Epidermal melanocyte (primary cell): Measurements from ENCODE around the gene KDM6A.
"Not testable (repeated sequence)": the region's sequence is repeated elsewhere in the genome, so short reads cannot be mapped to it uniquely, and the experiment has no call there.

Source experiments
- DNase-seq: peaks from one replicate; pipeline ENCODE4 v3.0.0; 2011; ENCODE audit warnings: low spot score; ENCODE audit not compliant: insufficient read length

The KDM6A gene

GRCh38 chrX:45006002-45006800 is 133.2 kb downstream of the KDM6A start:
- DNase-seq: no peak

DNA sequence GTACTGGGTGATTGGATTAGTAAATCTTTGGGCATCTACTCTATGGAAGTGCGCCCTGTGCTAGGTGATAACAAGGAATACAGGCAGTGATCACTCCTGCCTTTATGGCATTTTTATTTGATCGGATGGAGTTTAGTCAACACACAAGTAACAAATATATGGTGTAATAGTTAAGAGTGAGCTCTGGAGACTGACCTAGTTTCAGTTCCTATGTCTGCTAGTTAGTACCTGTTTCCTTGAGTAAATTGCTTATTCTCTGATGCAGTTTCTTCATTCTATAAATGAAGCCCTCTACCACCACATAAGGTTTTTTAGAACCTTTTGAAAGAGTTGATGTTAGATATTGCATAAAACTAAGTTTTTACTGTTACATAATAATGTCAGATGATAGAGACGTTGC is 134.6 kb downstream of the KDM6A start:
- DNase-seq: no peak

DNA sequence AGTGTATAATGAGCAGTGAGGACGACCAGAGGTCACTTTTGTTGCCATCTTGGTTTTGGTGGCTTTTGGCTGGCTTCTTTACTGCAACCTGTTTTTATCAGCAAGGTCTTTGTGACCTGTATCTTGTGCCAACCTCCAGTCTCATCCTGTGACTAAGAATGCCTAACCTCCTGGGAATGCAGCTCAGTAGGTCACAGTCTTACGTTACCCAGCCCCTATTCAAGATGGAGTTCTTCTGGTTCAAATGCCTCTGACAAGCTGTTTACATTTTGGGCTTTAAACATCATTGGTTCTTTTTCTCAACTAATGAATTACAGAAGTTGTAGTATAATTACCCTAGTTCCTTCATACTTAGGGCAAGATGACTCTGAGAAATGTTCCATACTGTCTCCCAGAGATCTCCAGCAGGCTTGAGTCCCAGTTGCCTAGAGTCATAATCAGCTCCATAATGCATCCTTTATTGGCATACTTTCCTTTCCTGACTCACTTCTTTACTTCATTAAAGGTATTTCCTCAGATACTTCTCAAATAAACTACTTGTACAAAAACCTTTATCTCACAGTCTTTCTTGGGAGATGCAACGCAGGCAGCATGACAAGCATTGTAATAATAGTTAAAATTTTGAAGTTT is 136.5 kb downstream of the KDM6A start:
- DNase-seq: no peak

GRCh38 chrX:45011131-45011530 is 138.1 kb downstream of the KDM6A start:
- no peak for DNase-seq

GRCh38 chrX:45011597-45011996 is 138.6 kb downstream of the KDM6A start:
- no peak for DNase-seq

DNA sequence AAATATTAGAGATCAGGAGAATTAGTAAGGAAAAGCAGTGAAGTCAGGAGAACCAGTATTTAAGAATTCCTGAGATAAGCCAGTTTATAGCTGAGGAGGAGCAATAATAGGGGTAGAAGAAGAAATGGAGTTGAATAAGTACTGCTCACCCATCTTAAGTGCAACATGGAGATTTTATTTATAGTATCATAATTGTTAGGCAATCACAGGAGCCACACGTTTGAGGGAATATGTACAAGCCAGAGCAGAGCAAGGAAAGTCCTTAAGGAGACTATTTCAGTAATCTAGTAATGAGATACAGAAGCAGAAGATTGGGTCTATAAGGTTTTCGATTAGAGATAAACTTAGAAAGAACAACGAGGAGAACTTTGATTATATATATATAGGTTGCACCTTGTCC is 145.0 kb downstream of the KDM6A start:
- DNase-seq: no peak

- DNase-seq: no peak
Observed at GRCh38 chrX:45022150-45022549, 149.2 kb downstream of the KDM6A start.

- no peak for DNase-seq
Observed at GRCh38 chrX:45024501-45024900, 151.5 kb downstream of the KDM6A start.

DNA sequence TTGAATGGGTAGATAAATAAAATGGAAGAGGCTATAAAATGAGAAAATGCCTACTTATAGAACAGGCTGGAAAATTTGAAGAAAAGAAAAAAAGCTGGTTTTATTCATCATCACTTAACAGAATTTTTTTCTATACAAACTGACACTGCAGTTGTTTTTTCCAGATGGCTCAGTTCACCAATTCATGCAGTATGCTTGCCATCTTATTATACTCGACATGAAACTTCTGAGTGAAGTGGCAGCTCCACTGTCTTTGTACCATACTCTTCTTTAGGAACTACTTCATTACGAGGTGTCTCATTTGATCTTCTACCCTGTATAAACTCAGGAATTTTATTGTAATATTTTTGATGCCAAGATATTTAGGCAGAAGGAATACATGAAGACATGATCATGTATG is 153.0 kb downstream of the KDM6A start:
- no peak for DNase-seq

DNA sequence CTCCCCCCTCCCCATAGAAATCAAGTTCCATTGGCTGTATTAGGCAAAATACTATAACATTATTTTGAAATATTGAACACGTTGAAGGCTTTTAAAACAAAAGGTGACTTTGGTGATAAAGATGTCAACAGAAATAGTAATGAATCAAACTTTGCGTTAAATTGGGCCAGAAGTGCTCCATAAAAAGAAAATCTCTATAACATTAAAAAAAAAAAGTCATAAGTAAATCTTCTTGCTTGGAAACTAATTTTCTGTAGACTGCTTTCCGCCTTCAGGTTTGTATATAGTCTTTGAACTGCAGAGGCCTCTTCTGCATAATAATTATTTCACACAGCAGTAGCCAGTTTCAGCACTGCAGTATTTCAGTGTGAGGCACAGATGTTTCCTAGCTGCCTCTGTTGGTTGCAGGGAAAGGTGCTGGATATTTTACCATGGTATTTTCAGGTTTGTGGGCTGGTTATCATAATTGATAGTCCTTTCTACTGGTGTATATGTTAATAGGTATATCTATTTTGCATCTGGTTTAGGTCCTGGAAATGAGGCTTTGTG is 158.9 kb downstream of the KDM6A start:
- no peak for DNase-seq

DNA sequence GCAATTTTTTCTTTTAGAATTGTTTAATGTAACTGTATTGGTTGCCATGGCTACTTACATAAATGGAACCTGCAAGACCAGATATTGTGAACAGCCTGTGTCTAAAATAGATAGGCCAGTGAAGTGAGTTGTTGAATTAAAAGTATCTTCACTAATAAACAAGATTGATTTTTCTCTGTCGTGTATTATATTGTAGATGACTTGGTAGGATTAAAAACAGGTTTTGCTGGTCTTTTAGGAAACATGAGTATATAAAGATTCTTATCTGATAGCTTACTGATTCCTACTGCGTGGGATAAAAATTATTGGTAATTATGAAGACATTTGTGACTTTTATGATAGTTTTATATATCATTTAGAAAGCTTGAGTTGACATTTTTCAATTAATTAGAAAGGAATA is 162.1 kb downstream of the KDM6A start:
- DNase-seq: no peak

DNA sequence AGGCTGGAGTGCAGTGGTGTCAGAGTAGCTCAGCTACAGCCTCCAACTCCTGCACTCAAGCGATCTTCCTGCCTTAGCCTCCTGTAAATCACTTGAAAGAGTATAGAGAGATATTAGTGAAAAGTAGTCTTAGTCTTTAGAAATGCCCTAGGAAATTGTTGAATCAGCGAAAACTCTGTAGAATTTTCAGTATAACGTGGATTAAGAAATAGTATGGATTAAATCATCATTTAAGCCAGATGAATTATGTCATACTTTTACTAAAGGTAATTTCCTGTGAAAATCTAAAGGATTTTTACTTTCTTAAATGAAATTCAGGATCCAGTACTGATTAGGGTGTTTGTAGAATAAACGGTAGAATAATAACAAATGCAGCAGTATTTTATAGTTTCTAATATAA is 163.2 kb downstream of the KDM6A start:
- no peak for DNase-seq

DNA sequence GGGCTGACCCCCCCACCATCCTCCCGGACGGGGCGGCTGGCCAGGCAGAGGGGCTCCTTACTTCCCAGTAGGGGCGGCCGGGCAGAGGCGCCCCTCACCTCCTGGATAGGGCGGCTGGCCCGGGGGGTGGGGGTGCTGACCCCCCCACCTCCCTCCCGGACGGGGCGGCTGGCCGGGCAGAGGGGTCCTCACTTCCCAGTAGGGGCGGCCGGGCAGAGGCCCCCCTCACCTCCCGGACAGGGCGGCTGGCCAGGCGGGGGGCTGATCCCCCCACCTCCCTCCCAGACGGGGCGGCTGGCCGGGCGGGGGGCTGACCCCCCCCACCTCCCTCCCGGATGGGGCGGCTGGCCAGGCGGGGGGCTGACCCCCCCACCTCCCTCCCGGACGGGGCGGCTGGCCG is 167.1 kb downstream of the KDM6A start:
- DNase-seq: not testable (repeated sequence)

- DNase-seq: no peak
Observed at GRCh38 chrX:45046417-45046816, 173.4 kb downstream of the KDM6A start.

DNA sequence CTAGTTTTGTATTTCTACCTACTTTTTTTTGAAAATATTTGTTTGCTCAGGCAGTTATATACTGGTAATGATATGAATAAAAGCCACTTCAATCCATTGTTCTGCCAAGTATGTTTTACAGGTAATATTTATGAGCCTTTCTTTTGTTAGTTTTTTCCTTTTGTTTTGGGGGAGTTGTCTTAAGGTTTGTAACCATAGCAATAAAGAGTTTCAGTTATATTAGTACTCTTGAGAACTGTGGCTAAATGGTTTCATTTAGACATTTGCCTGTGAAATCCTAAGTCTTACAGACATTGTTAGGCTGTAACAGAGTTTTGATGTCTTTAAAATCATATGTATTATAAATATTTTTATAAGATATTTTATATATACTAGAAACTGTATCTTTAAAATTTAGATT is 177.6 kb downstream of the KDM6A start:
- no peak for DNase-seq

GRCh38 chrX:45056428-45057145 is 183.6 kb downstream of the KDM6A start:
- DNase-seq: no peak

DNA sequence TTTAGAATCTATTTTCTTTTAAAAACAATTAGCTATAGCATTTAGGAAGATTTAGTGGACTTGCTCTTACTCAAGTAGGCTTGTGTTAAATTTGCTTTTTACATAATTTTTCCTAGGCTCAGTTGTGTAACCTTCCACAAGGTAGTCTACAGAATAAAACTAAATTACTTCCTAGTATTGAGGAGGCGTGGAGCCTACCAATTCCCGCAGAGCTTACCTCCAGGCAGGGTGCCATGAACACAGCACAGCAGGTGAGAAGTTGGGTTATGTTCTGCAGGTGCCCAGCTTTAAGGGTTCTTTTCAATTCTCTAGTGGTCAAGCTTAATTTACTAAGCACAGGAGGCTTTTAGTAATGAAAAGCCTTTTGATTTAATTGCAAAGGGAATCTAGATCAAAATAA is 186.9 kb downstream of the KDM6A start:
- DNase-seq: not testable (repeated sequence)

GRCh38 chrX:45063319-45064095 is 190.5 kb downstream of the KDM6A start:
- no peak for DNase-seq

- DNase-seq: no peak
Observed at GRCh38 chrX:45068569-45068968, 195.6 kb downstream of the KDM6A start.

DNA sequence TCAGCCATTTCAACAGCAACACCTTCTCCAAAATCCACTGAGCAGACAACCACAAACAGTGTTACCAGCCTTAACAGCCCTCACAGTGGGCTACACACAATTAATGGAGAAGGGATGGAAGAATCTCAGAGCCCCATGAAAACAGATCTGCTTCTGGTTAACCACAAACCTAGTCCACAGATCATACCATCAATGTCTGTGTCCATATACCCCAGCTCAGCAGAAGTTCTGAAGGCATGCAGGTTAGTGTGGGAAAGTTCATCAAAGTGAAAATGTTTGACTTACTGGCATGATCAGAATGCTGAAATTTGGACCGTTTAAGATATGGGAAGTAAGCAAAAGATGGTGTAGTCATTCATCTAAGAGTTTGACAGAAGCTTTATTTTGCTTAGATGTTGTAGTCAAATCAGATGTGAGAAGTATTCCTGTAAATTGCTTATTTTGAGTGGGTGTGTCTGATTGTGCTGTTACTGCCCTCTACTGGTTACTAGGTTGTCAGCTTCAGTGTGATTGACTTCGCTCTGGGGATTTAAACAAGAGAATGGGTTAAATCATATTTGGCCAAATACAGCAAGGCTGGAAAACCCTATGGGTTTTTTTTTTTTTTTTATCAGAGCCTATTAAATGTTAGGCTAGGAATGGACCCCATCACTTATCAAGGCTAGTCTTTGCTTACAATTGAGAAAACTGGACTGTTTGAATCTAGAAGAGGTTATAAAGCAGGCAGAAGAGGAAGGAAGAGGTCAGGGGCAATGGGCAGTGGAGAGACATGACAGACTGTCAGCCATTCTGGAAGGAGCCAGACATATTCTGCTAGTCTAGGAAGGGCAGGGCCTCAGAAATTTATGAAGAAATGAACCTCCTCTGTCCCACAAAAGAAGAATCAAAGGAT is 197.4 kb downstream of the KDM6A start:
- no peak for DNase-seq
